Measurements from ENCODE around the gene MARCHF7.

MARCHF7 gene

DNA sequence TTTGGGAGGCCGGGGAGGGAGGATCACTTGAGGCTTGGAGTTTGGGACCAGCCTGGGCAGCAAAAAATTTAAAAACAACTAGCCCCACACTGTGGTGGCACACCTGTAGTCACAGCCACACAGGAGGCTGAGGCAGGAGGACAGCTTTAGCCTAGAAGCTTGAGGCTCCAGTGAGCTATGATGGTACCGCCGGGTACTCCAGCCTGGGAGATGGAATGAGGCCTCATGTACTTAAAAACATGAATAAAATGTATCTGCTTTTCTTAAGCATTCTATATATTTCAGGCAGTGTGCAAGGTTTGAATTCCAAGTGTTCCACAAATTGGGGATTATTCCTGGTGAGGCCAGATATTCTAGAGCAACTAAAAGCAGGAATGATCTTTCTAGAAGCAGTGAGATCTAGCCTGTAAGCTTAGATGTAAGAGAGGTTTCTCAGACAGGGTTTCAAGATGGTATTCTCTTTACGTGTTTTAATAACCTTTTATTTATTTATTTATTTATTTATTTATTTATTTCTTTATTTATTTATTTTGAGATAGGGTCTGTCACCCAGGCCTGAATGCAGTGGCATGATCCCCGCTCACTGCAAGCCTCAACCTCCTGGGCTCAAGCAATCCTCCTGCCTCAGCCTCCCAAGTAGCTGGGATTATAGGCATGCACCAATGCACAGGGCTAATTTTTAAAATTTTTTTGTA, 4.1 kb upstream of the MARCHF7 start:
- no peaks in the 10 kb centered on the region for H3K9me3 Mint-ChIP-seq
- peaks cover 13% of the 10 kb centered on the region for H3K36me3 Mint-ChIP-seq (ENCODE audit: low read depth)
- H3K4me1 Mint-ChIP-seq, result peaks cover 15% of the 10 kb centered on the region
- TF ChIP-seq, protein P1, sequence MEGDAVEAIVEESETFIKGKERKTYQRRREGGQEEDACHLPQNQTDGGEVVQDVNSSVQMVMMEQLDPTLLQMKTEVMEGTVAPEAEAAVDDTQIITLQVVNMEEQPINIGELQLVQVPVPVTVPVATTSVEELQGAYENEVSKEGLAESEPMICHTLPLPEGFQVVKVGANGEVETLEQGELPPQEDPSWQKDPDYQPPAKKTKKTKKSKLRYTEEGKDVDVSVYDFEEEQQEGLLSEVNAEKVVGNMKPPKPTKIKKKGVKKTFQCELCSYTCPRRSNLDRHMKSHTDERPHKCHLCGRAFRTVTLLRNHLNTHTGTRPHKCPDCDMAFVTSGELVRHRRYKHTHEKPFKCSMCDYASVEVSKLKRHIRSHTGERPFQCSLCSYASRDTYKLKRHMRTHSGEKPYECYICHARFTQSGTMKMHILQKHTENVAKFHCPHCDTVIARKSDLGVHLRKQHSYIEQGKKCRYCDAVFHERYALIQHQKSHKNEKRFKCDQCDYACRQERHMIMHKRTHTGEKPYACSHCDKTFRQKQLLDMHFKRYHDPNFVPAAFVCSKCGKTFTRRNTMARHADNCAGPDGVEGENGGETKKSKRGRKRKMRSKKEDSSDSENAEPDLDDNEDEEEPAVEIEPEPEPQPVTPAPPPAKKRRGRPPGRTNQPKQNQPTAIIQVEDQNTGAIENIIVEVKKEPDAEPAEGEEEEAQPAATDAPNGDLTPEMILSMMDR (IDR thresholded peaks at IDR 0.05; ENCODE audit: unreplicated experiment in 3 of 3), result no peak
- no peak overlapping the region for H3K4me3 Mint-ChIP-seq
- H3K27me3 Mint-ChIP-seq (ENCODE audit: low read depth), result no peaks in the 10 kb centered on the region
- no peak overlapping the region for H3K27ac Mint-ChIP-seq

DNA sequence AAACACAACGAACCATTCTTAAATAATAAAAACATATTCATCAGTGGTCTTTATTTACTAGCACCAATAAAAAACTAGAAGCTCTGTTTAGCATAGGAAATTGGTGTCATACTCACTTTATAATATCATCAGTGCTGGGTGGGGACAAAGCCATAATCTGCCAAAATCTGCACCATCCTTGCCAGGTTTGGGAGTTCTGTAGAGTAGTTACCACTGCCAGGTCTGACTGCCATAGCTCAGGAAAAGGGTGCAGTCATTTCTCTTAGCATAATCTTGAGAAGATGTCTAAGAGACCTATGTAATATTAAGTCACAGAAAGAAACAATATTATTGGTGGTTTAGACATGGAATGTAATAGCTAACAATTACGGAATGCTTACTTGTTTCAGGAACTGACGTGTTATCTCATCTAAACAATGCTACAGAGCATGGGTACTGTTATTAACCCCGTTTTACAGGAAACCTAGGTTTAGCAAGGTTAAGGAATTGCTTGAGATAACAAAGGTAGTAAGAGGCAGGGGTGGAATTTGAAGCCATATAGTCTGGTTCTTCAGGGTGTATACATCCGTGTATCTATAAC, 1.6 kb upstream of the MARCHF7 start:
- Mint-ChIP-seq H3K36me3 (ENCODE audit: low read depth) (peaks cover 22% of the 10 kb centered on the region), H3K27ac (peak overlapping the region in 2 of 3 experiments; percentile 61 to 66)
- TF ChIP-seq, protein P1 (IDR thresholded peaks at IDR 0.05; ENCODE audit: unreplicated experiment in 3 of 3), result no peak

DNA sequence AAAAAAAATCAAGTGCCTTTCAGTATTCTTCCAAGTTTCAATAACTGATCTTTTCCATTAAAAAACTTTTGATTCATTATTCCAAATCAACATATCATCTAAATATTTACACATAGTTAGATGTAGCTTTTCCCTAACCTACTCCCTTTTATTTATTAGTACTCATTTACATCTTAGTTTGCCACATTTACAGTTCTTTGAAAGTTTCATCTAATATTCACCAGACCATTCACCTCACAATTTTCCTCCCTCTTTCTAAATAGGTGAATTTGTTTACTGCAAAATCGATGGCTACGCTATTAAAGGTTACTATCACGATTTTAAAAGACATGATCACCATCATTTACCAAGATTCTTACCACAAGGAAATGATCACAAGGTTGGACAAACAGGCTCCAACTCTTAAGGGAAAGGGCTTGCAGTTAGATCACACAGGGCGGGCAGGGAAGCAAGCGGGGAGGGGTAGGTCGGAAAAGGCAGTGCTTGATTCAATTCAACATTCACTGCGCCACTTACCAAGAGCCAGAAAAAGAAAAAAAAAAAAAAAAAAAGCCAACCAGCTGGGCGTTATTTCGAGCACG, 654 bp upstream of the MARCHF7 start:
- Mint-ChIP-seq H3K27ac (peak overlapping the region; percentile 81 to 100 (median 100)), H3K4me3 (peak overlapping the region; percentile 85 to 91 (median 86)), H3K27me3 (ENCODE audit: low read depth) (no peaks in the 10 kb centered on the region), H3K4me1 (peaks cover 30% of the 10 kb centered on the region), H3K36me3 (ENCODE audit: low read depth) (peaks cover 27% of the 10 kb centered on the region), H3K9me3 (no peaks in the 10 kb centered on the region)
- TF ChIP-seq, protein P1 (IDR thresholded peaks at IDR 0.05; ENCODE audit: unreplicated experiment in 3 of 3), result no peak

More for the DNA sequence above, 1.6 kb upstream of the MARCHF7 start:
- H3K4me3 Mint-ChIP-seq, result peak overlapping the region; percentile 32 to 70 (median 53)
- no peaks in the 10 kb centered on the region for H3K9me3 Mint-ChIP-seq
- no peaks in the 10 kb centered on the region for H3K27me3 Mint-ChIP-seq (ENCODE audit: low read depth)
- peaks cover 32% of the 10 kb centered on the region for H3K4me1 Mint-ChIP-seq

DNA sequence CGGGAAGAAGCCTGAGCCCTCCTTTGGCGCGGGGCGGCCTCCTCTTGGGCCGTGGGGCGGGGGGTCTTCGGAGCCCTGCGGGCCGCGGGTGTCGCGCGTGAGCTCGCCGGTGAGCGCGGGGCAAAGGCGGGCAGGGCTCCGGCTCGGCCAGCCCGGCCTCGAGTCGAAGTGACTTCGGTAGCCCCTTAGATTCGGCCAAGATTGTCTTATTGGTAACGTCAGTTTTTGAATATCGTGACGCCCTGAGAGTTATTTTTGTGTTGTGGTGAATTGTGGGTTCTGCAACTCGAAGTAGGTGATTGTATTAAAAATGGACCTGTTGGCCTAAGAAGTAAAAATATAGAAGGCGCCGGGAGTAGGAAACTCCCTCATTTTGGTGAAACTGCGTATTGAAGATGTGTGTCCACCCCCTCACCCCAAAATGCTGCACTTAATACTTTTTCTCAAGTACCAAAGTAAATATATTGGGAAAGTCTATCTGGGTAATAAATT, 669 bp downstream of the MARCHF7 start:
- Mint-ChIP-seq H3K27me3 (ENCODE audit: low read depth) (no peaks in the 10 kb centered on the region), H3K4me3 (peak overlapping the region; percentile 100), H3K9me3 (no peaks in the 10 kb centered on the region), H3K27ac (peak overlapping the region; percentile 81 to 100 (median 100)), H3K4me1 (peaks cover 38% of the 10 kb centered on the region), H3K36me3 (ENCODE audit: low read depth) (peaks cover 40% of the 10 kb centered on the region)
- TF ChIP-seq, protein P1 (IDR thresholded peaks at IDR 0.05; ENCODE audit: unreplicated experiment in 3 of 3), result no peak

DNA sequence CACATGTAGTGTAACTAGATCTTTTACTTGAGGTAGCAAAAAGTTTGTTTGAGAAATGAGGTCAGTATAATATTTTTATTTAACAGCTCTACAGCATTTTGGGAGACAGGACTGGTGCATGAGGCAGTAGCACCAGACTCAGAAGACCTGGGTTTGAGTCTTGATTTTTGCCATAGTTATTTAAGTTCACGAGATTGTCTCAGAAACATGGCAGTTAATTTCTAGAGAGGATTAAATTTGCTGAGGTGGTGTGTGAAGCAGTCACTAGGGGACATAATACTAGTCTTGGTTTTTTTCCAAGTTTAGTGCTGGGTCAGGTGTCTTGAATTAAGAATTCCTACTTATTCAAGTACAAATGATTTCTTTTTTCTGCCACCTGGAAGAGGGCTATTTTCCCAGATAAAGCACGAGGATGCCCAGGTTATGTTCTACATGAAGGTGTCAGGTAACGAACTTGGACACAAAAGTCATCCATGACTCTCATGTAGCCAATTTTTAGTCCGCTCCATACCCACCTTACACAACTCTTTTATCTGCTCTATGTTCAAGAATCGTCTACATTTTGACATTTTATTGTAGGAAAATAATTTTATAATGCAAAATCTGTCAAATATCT, 1.4 kb downstream of the MARCHF7 start:
- peaks cover 38% of the 10 kb centered on the region for H3K4me1 Mint-ChIP-seq
- TF ChIP-seq, protein P1 (IDR thresholded peaks at IDR 0.05; ENCODE audit: unreplicated experiment in 3 of 3), result no peak

More for the DNA sequence above, 1.4 kb downstream of the MARCHF7 start:
- Mint-ChIP-seq H3K36me3 (ENCODE audit: low read depth) (peaks cover 46% of the 10 kb centered on the region), H3K9me3 (no peaks in the 10 kb centered on the region), H3K27ac (peak overlapping the region; percentile 81 to 100 (median 100)), H3K27me3 (ENCODE audit: low read depth) (no peaks in the 10 kb centered on the region), H3K4me3 (peak overlapping the region; percentile 100)

Measured in nephron (organoid).